HG03103 (cell line): Measurements from ENCODE around the gene THSD7B.

Source experiments
- ATAC-seq: cut with Tn5 transposase; IDR thresholded peaks from one replicate; pipeline ENCODE4 v1.9.1; 2021; ENCODE audit warnings: low read depth; ENCODE audit not compliant: unreplicated experiment

THSD7B gene

DNA sequence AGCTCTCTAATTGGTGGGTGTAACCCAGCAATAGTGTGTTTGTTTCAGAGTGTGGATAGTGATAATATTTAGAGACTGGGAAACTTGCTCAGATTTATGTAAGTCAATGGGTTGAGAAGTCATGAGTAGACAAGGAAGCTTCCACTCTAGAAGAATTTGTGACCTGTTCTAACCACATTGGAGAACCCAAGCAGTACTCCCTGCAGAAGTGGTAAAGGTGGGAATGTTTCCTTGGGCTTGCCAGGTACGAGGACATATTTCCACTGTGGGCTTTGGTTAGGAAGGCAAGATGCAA is 350.4 kb downstream of the THSD7B start:
- no peak for ATAC-seq

DNA sequence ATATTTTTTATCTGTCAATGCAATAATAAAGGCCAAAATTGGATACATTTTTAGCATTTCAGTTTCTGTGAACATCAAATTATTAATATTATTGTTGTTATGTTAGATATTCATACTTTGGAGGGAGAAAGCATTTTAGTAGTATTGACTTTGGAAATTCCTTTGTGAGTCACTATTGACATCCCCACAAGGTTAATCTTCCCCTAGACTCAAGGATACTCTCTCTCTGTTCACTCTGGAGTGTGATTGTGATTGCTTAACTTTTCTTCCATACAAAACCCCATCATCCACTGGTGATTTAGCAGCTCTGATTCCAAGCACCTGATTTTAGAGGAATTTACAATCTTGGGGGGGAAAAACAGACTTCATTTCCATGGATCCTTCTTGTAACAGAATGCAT is 352.0 kb downstream of the THSD7B start:
- no peak for ATAC-seq

DNA sequence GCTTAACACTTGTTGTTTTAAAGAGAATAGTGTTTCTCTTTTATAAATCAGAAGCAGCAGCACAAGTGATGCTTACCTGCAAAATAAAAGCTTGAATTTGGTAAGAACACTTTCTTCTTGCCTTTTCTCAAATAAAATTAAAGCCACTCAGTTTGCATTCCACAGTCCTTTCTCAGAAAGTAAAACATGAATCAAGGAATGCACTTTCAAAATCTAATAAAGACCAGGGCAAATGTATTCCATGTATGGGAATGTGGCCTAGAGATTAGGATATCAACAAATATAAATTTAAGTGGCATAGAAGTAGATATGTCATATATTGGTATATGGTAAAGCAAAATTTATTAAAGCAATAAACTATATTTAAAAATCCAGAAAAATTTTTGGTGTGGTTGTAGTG is 352.8 kb downstream of the THSD7B start:
- ATAC-seq: no peak

DNA sequence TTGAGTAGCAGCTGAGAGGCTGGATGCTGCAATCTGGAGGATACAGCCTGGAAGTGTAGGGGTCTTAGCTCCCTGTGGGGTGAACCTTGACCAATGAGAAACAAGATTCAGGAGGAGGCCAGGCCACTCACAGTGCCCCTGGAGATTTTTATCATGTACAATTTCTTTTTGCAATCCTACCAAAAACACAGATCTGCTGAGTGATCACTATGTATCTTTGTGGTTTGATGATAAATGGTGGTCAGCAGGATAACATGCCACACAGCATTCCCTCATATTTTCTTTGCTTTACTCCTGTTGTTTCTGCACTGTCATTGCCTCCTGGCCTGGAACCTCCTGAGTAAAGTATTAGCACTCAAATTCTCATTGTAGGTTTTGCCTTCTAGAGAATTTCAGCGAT is 357.9 kb downstream of the THSD7B start:
- no peak for ATAC-seq

DNA sequence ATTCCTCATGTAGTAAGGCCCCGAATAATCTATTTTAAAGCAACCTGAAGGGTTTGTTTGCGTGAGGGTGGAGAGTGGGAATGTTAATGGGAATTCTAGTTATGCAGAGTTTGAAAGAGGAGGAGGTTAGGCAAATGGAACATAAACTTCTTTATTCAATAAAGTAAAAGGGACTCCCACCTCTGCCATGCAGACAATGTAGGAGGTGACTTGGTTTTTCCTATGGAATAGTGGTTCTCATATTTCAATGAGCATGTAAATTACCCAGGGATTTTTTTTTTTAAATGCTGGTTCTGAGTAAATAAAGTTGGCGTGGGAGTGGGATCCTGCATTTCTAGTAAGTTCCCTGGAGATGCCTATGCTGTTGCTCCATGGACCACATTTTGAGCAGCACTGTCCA is 367.9 kb downstream of the THSD7B start:
- no peak for ATAC-seq

DNA sequence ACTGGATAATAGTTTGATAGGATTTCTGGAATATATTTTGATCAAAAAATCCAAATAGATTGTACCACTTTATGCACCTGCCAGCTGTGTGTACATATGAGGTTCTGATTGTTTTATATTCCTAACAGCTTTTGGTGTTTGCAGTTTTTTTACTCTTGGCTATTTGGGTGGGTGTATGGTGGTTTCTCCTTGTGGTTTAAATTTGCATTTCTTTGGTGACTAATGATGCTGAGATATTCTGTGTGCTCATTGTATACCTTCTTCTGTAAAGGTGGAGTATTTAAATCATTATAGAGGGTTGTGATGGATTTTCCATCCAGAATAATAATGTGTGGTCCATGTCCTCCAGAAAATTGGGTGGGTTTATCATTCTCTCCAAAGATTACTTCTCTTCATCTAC is 372.9 kb downstream of the THSD7B start:
- no peak for ATAC-seq

DNA sequence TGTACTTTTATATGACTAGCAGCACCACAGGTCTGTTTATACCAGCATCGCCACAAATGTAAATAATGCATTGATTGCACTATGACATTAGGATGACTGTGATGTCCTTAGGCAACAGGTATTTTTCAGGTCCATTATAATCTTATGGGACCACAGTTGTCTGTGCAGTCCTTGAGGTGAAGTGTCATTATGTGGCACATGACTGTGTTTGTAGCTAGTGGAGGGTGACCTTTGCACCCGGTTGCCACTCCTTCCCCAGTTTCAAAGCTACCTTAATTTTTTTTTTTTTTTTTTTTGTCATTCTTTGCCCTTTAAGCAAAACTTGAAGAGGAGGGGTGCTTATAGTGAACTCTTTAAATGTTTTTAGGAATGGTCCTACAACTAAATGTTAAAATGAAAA is 386.4 kb downstream of the THSD7B start:
- no peak for ATAC-seq

DNA sequence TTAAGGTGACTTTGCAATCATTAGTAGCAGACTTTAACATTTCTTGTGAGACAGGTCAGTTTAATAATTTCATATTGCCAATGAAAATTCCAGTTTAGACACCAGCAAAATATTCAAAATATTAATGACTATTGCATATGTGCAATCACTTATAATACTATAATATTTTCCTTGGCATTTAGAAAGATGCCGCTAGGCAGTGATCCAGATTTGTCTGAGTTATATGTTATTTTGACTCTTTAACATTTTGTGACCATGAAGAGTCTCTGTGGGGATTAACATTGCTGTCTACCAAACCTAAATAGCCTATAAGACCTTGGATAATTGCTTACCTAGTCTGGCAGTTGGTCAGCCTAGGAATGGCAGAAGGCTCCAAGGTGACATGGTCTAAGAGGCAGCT is 389.6 kb downstream of the THSD7B start:
- no peak for ATAC-seq

DNA sequence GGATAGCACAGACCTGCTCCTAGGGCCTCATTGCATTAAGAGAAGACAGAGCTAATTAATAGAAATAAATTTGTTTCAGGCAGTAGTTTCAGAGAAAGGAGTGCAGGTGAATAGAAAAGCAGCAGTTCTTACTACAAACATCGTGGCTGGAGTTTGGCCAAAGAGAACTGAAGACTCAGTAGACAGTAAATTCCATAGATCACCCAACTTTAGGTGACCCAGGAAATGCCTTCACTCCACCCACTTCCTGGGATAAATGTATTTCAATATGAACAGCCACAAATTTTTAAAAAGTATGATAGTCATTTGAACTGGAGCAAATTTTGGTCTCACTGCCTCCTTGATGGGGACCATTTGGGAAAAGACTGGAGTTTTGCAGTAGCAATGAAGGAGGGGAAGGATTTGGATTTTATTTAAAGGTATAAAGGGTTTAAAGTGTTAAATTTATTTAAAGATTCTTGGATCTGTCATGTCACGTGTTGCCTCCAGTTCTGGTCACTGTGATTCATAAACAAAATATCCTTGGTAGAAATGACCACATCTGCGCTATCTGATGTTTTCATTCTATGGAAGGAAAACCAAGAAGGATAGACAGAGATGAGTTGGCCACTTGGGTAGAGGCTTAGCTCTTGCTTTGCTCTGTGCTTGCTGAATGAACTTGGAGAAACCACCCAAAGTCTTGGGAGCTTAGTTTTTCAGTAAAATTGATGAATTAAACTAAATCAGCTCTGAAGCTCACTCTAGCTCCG is 390.2 kb downstream of the THSD7B start:
- no peak for ATAC-seq

DNA sequence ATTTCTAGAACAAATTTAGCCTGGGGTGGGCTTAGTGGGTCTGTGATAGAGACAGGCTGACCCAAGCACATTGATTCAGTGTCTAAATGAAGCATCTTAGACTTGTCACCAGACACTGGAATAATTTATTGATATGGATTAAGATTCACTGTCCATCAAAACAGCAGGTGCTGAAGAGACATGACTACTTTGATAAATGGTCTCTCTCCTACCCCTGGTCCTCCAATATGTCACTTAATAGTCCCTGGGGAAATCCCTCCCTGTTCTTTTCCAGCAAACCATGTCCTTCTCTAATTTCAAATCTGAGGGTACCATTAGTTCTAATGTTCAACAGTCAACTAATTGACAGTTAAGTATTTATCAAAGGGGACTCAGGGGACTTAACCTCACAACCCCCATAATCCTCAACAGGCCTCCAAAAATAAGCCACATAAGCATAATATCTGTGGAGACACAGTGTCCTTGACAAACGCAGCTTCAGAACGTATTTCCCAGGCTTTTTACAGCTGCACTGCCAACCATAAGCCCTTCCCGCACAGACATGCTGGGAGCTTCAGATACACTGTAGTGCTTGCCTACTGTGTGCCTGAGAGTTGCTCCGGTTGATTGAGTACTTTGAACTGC is 391.0 kb downstream of the THSD7B start:
- no peak for ATAC-seq

DNA sequence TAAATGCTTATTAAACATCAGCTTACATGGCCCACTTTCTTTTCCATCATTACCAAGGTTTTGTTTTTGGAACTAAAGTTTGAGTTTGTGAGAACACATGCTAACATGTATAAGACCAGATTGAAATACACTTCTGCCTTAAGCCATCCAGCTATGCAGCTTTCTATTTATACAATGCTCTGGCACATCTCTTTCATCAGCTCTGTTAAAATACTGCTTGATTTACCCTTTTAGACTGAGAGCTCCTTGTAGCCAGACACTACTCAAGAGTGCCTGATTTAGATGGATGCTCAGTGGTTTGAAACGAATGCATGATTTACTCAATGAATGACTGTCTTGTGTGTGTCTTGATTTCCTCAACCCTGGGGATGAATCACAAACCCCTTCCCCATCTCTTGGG is 392.5 kb downstream of the THSD7B start:
- ATAC-seq: no peak

DNA sequence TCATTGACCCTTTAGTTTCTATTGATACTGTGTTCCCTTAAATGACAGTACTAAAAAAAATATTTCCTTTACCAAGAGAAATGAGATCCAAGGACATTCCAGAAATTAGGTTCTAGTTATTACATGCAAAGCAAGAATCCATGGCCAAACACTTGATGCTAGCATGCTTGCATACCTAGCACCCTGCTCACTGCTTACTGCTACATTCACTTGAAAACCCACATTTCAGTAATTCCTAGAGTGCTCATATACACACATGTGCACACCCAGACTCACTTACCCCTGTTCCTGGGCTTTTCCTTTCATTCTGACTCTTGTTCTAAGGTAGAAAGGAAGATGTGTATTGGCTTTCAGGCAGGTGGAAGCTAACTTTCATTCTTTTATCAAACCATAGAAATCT is 395.9 kb downstream of the THSD7B start:
- no peak for ATAC-seq

DNA sequence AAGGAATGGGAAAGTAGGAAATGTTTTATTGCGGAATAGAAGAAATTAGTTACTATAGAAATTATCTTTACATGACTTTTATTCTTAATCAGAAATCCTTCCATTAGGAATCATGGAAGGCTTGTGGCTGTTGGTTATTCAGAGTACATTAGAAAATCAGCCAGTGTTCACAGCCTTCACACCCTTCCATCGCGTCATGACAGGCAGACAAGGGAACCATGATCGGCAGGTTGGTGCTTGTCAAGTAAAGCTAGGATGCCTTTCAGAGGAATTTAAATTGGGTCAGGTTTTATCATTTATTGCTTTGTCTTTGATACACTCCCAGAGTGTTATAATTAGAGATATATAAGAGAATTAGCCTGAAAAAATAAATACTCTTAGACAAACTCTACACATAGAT is 400.6 kb downstream of the THSD7B start:
- ATAC-seq: no peak

DNA sequence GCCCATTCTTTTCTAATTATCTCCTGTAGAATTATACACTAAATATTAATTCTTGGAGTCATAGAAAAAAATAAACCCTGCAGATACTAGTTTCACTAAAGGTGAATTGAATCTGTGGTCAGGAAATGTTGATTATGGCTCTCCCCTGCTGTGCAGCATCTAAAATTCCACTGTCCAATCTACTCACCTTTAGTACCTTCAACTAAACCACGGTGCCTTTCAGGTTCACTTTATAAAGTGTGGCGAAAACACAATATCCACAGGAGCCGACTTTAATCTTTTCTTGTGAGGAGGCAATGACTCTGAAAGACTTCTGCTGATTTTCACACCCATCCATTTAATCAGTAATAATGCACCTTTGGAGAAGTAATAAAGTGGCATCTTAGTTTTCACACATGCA is 402.3 kb downstream of the THSD7B start:
- ATAC-seq: no peak

DNA sequence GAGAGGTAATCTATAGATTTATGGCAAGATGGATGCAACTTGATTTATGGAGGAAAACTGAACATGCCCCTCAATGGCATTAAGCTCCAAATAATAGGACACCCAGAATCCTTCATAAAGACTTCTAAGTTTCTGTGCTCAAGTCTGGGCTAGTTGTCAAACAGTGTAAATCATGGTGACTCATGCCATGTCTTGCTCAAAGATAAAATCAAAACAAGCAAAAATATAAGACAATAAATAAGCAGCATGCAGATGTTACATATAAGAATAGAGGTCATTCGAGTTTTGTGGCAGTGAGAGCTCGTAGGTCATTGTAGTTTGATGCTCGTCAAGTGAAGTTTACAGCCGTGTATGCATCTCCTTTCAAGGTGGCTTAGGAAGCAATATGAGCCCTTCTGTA is 403.2 kb downstream of the THSD7B start:
- no peak for ATAC-seq

DNA sequence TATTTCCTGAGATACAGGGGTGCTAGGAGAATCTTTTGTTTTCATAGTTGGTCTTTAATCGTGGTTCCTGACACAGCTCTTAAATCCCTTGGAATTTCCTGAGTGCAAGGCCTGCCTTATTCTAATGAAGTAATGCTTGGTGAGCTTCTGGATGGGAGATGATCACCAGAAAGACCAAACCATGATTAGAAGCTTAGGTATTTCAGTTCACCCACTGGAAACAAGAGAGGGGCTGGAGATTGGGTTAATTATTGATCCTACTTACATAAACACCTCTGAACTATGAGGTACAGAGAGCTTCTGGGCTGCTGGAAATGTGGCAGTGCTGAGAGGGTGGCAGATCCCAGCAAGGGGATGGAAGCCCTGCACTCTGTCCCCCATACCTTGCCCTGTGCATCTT is 406.8 kb downstream of the THSD7B start:
- ATAC-seq: no peak

DNA sequence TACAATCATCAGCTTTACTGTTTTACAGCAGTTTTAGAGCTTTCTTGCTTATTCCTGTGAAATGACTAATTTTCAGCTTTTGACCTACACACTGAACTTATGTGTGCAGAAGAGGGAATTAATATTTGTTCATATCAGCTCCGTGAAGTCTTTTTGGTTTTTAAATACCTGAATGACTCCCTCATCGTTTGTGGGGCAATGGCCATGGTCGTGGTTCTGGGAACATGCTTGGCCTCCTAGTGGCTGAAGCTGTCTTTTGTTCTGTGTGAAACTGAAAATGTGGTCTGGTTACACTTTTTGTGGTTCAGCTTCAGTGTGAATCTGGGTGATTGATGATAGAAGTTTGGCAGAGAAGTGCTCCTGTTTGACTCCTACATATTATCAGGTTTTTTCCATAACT is 408.1 kb downstream of the THSD7B start:
- peak; percentile 79 for ATAC-seq

DNA sequence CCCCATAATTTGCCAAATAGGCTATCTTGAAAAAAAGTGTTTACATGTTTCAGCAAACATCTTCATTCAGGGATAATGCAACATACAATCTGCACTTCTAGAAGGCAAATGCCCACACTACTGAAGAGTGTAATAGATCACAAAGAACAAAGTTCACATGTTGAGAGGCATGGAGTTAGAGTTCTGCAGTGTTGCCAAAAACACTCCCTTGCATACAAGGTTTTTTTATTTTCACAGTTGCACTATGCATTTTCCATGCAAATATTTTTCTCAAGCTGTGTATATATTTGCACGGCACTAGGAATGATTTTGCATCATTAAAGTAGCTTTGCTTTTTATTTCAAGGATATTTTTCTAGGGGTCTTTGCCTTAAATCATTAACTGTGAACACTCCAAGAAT is 409.9 kb downstream of the THSD7B start:
- no peak for ATAC-seq

DNA sequence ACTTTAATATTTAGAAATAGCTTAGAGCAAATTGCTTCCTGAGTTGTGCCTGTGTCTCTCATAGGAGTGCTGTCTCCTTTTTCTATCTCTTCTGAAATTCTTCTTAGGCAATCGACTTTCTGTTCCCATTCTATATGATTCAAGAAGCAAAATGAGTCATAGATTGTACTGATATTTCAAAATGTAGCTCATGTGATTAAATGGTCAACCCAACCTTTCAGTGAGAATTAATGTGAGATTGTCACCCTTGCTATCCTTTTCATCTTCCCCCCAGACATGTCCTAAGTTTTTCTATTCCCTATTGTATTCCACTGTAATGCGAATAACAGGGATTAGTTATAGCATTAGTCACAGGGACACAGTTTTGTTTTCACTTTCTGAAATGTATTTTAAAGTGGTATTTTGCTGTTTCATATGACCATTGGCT is 413.6 kb downstream of the THSD7B start:
- ATAC-seq: no peak

DNA sequence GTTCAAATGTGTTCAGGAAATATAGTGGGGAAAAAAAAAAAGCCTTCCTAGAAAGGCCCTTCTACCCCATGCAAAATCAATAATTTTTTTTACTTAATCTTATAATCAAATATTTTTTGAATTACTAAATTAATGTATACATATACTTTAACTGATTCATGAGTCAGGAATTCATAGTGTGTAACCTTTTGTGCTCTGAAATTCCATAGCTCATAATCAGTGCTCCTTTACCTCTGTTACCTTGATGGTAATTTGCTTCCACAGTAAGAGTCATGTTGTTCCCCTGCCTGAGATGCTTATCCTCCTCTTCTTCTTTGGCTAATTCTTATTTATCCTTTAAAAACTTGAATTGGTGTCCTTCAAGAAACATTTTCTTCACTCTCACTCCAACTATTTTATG is 414.2 kb downstream of the THSD7B start:
- no peak for ATAC-seq

DNA sequence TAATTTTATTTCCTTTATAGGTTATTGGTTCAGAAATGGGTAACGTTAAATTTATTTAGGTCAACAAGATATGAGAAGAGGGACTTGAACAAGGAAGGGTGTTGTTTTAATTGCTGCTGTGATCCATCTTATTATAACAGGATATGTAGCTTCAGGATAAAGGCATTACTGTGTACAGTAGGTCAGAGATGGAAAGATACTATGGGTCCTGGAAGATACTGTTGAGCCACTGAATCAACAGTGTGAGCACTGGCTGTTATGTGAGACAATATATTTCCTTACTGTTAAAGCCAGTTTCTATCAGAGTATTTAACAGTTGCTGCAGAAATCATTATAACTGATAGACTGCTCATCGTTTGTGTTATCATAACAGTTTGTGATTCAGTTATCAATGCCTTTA is 414.7 kb downstream of the THSD7B start:
- ATAC-seq: no peak

DNA sequence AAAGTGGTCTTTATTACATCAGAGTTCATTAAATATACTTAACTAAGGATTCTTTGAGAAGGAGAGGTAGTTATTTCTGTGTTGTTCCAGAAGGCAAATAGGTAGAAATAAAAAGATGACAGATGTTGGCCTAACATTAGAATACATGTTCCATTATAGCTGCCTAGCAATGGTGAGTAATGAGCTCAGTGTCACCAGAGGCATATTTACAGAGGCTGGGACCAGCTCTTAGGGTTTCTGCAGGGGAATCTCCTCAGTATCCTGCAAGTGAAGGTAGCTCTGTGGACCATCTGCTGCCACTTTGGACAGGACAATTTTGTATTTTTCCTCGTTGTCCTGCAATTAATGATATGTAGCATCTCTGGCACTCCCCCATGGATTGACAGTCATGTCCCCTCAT is 416.0 kb downstream of the THSD7B start:
- no peak for ATAC-seq

DNA sequence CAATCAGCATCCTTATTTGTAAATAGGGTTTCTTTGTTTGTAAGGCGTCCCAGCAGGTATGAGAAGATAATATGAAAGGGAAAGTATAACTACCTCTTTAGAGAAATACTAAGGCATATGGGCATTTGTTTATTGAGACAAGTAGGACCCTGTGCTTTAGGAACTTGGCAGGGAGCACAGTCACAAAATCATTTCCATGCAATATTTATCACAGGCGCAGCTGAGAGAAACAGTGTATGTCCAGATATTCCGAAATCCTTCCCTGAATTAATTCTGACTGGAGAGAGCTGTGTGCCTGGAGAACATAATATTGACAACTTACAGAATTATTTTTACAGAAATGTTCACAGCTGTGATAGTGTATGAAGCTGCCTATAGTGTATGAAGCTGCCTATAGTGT is 416.7 kb downstream of the THSD7B start:
- ATAC-seq: no peak
